ENCODE data around the gene FOXO4. TPM values are rescaled to one million over a fixed set of nuclear protein-coding genes. Genes with fewer than 3 reads are reported as not detected.

Gene FOXO4
- total and polyA plus RNA-seq, 9 donors = 16.7 to 70.2 (median 35.2) TPM

GRCh38 chrX:71144651-71145050 is 49.0 kb downstream of the FOXO4 start, which contains the start of gene NLGN3:
Gene NLGN3, plus strand, starts transcription at chrX:71144841. Its CDS starts 2,909 bp downstream, at chrX:71147750.
- Histone ChIP-seq H3K36me3 (no peaks in the 10 kb centered on the region), H3K4me1 (ENCODE audit: insufficient read depth) (no peaks in the 10 kb centered on the region), H3K27ac (no peak within 1 kb of the TSS), H3K4me3 (peak within 1 kb of the TSS; percentile 20), H3K27me3 (no peaks in the 10 kb centered on the region), H3K9me3 (no peaks in the 10 kb centered on the region)
- peak in 3 of 5 donors; percentile 47 to 65 (median 51) for DNase-seq
- WGBS, 3 donors = 21 to 32% (median 30%) methylated on average over 28 of the region's 28 CpGs
- no peak for TF ChIP-seq EP300 (IDR thresholded peaks at IDR 0.05)
- TF ChIP-seq POLR2A (IDR thresholded peaks at IDR 0.05) = no peak
- TF ChIP-seq CTCF (IDR thresholded peaks at IDR 0.05) = no peak
- intact Hi-C loops (cut with DNase I) = no loop called here

GRCh38 chrX:71147496-71148277 is 52.0 kb downstream of the FOXO4 start:
- Histone ChIP-seq H3K36me3 (no peaks in the 10 kb centered on the region), H3K4me3 (no peak overlapping the region), H3K27me3 (no peaks in the 10 kb centered on the region), H3K9me3 (no peaks in the 10 kb centered on the region), H3K27ac (no peak overlapping the region), H3K4me1 (ENCODE audit: insufficient read depth) (no peaks in the 10 kb centered on the region)
- TF ChIP-seq POLR2A (IDR thresholded peaks at IDR 0.05) (no peak), EP300 (IDR thresholded peaks at IDR 0.05) (no peak), CTCF (IDR thresholded peaks at IDR 0.05) (no peak)
- intact Hi-C loops (cut with DNase I) = no loop called here
- 80 to 85% (median 84%) methylated on average over 27 to 28 of the region's 28 CpGs for WGBS, 3 donors
- no peak for DNase-seq

GRCh38 chrX:71148278-71148663 is 52.6 kb downstream of the FOXO4 start:
- H3K27ac ChIP-seq = no peak overlapping the region
- intact Hi-C loops (cut with DNase I) = no loop called here
- no peaks in the 10 kb centered on the region for H3K4me1 ChIP-seq (ENCODE audit: insufficient read depth)
- H3K27me3 ChIP-seq = no peaks in the 10 kb centered on the region
- no peaks in the 10 kb centered on the region for H3K9me3 ChIP-seq
- no peak overlapping the region for H3K4me3 ChIP-seq
- H3K36me3 ChIP-seq = no peaks in the 10 kb centered on the region
- TF ChIP-seq POLR2A (IDR thresholded peaks at IDR 0.05) (no peak), CTCF (IDR thresholded peaks at IDR 0.05) (no peak), EP300 (IDR thresholded peaks at IDR 0.05) (no peak)
- DNase-seq = no peak
- WGBS, 3 donors = 75 to 88% (median 79%) methylated on average over 8 of the region's 8 CpGs

GRCh38 chrX:71151366-71151765 is 55.7 kb downstream of the FOXO4 start:
- Histone ChIP-seq H3K4me1 (ENCODE audit: insufficient read depth) (no peaks in the 10 kb centered on the region), H3K27me3 (no peaks in the 10 kb centered on the region), H3K4me3 (no peak overlapping the region), H3K36me3 (no peaks in the 10 kb centered on the region), H3K27ac (no peak overlapping the region), H3K9me3 (no peaks in the 10 kb centered on the region)
- intact Hi-C loops (cut with DNase I) = no loop called here
- DNase-seq = no peak
- TF ChIP-seq POLR2A (IDR thresholded peaks at IDR 0.05) (no peak), CTCF (IDR thresholded peaks at IDR 0.05) (no peak), EP300 (IDR thresholded peaks at IDR 0.05) (no peak)
- 66 to 83% (median 69%) methylated on average over 7 of the region's 7 CpGs for WGBS, 3 donors

Small RNAs within 50 kb of the gene (small RNA-seq; reads per million reads assigned to genes)
- gene CXorf65 = not detected

Other genes with a start within 250 kb of the FOXO4 start
- not detected for gene TEX11, start 187.1 kb upstream of the FOXO4 start, total RNA-seq
- gene TEX11, start 187.1 kb upstream of the FOXO4 start, polyA plus RNA-seq = not detected
- 1 to 10 TPM in 2 of 7 donors, under 1 TPM in 4, not detected in 1; 0.47 to 1.4 (median 0.94) TPM for gene SLC7A3, start 164.8 kb upstream of the FOXO4 start, total RNA-seq
- gene SLC7A3, start 164.8 kb upstream of the FOXO4 start, polyA plus RNA-seq = 1 to 10 TPM in 1 of 2 donors, under 1 TPM in 1; 0.87 to 1.5 TPM
- gene SNX12, start 27.5 kb upstream of the FOXO4 start, total RNA-seq = 10 to 100 TPM; 28.5 to 66.2 (median 59.2) TPM
- 10 to 100 TPM; 34.5 to 74.8 TPM for gene SNX12, start 27.5 kb upstream of the FOXO4 start, polyA plus RNA-seq
- not detected for gene CXorf65, start 10.9 kb downstream of the FOXO4 start, total RNA-seq
- not detected for gene CXorf65, start 10.9 kb downstream of the FOXO4 start, polyA plus RNA-seq
- gene IL2RG, start 15.7 kb downstream of the FOXO4 start, total RNA-seq = 1 to 10 TPM in 5 of 7 donors, under 1 TPM in 2; 0.45 to 5.1 (median 1.5) TPM
- 10 to 100 TPM in 1 of 2 donors, 1 to 10 TPM in 1; 1.2 to 24.0 TPM for gene IL2RG, start 15.7 kb downstream of the FOXO4 start, polyA plus RNA-seq
- 10 to 100 TPM; 36.5 to 68.4 (median 60.4) TPM for gene MED12, start 22.7 kb downstream of the FOXO4 start, total RNA-seq
- gene MED12, start 22.7 kb downstream of the FOXO4 start, polyA plus RNA-seq = 10 to 100 TPM; 27.8 to 40.0 TPM
- 10 to 100 TPM in 1 of 7 donors, 1 to 10 TPM in 6; 2.1 to 10.9 (median 6.7) TPM for gene NLGN3, start 49.0 kb downstream of the FOXO4 start, total RNA-seq
- 1 to 10 TPM; 2.5 to 5.2 TPM for gene NLGN3, start 49.0 kb downstream of the FOXO4 start, polyA plus RNA-seq
- gene GJB1, start 127.4 kb downstream of the FOXO4 start, total RNA-seq = 10 to 100 TPM in 1 of 7 donors, 1 to 10 TPM in 3, under 1 TPM in 1, not detected in 2; 0.36 to 17.9 (median 2.5) TPM
- under 1 TPM; 0.12 to 0.30 TPM for gene GJB1, start 127.4 kb downstream of the FOXO4 start, polyA plus RNA-seq
- gene ZMYM3, start 158.3 kb downstream of the FOXO4 start, total RNA-seq = 10 to 100 TPM; 17.2 to 75.8 (median 66.5) TPM
- gene ZMYM3, start 158.3 kb downstream of the FOXO4 start, polyA plus RNA-seq = 10 to 100 TPM; 17.8 to 46.2 TPM
- 100 to 1,000 TPM; 209 to 391 (median 361) TPM for gene NONO, start 187.8 kb downstream of the FOXO4 start, total RNA-seq
- 100 to 1,000 TPM; 216 to 516 TPM for gene NONO, start 187.8 kb downstream of the FOXO4 start, polyA plus RNA-seq
- gene ITGB1BP2, start 205.9 kb downstream of the FOXO4 start, total RNA-seq = 1 to 10 TPM in 6 of 7 donors, under 1 TPM in 1; 0.95 to 9.1 (median 3.2) TPM
- gene ITGB1BP2, start 205.9 kb downstream of the FOXO4 start, polyA plus RNA-seq = 1 to 10 TPM; 1.6 to 5.4 TPM

Measured in ovary (tissue), 9 donors.